BJ (cell line): ENCODE measurements around the gene TKT. TPM values are rescaled to one million over a fixed set of nuclear protein-coding genes. Genes with fewer than 3 reads are reported as not detected.
A peak's percentile ranks its signal among the peaks of the same experiment; 100 is the strongest.

Experiments used
- CTCF ChIA-PET: fragments of 350-600 bp; formaldehyde crosslinking; extraction: SDS; loops from one replicate; lab custom pipeline; 2021; ENCODE audit warnings: antibody characterized with exemption, inconsistent platforms; lab: Yijun Ruan, JAX
- POLR2A ChIA-PET: fragments of 300-600 bp; sonication (Branson Sonifier 250); formaldehyde crosslinking; extraction: SDS; loops from one replicate; lab custom pipeline; 2021; ENCODE audit warnings: antibody characterized with exemption; lab: Charles Lee
- DNase-seq: peaks from one replicate; pipeline ENCODE4 v3.0.0-alpha.2; 2011; ENCODE audit warnings: low read depth
- H3K27me3 ChIP-seq: 2 replicates; pipeline ENCODE4 v1.6.0; 2011; ENCODE audit warnings: low read length; ENCODE audit not compliant: control insufficient read depth, insufficient read depth
- H3K36me3 ChIP-seq: 2 replicates; pipeline ENCODE4 v1.5.1; 2011; ENCODE audit warnings: low read length; ENCODE audit not compliant: control insufficient read depth, insufficient read depth
- H3K4me3 ChIP-seq: 2 replicates; pipeline ENCODE4 v1.5.1; 2011; ENCODE audit warnings: low read depth, mild to moderate bottlenecking, control low read depth, low read length
- polyA plus RNA-seq: library from polyadenylated mRNA; depleted of rRNA; stranded (reverse); fragments of >200 nt; gene quantifications from 2 replicates; pipeline ENCODE4 v1.2.3, GENCODE V29; 2011
- TF ChIP-seq, protein P1 (sequence below): IDR thresholded peaks from 2 replicates; pipeline ENCODE4 v1.5.1; 2011; ENCODE audit warnings: low read depth, mild to moderate bottlenecking, control low read depth, inconsistent platforms, low read length, moderate library complexity; ENCODE audit not compliant: insufficient read depth

TKT gene
- polyA plus RNA-seq, 1 experiment, result 305 TPM

DNA sequence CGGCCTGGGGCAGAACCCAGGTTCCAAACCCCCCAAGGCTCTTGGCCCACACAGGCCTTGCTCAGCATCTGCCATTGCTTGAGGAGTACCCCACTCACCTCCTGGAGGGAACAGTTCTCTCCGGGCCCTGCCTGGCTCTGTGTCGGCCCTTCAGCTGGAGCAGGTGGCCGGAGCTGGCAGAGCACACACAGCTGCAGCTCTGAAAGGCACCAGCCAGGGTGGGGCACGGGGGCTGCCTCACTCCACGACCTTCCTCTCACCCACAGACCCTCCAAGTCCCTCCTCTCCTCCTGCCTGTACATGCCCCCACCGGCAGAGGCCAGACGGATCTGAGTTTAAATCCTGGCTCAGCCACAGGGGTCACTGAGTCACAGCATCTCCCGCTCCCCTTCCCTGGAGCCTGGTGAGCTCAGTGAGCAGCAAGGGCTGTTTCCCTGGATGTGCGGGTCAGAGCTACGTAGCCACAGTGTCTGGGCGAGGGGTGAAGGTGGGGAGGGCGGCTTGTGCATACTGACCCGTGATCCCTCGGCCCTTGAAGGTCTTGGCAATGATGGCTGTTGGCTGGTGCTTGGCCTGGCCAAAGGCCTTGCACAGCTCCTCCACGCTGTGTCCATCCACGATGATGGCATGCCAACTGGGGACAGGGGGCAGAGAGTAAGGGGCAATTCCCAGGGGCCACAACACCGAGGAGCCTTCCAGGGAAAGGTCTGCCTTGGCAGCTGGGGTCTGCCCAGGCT lies 23.0 kb downstream of the TKT start:
- Histone ChIP-seq H3K4me3 (no peak overlapping the region), H3K27me3 (no peaks in the 10 kb centered on the region), H3K36me3 (peaks cover 79% of the 10 kb centered on the region)
- CTCF ChIA-PET, result interaction anchor here (0.8 to 1.6 kb wide), 5 partner anchors 13 to 118 kb away, joined by 3 to 4 read pairs (median 3); no protein-coding TSS in a partner anchor
- TF ChIP-seq, protein P1, sequence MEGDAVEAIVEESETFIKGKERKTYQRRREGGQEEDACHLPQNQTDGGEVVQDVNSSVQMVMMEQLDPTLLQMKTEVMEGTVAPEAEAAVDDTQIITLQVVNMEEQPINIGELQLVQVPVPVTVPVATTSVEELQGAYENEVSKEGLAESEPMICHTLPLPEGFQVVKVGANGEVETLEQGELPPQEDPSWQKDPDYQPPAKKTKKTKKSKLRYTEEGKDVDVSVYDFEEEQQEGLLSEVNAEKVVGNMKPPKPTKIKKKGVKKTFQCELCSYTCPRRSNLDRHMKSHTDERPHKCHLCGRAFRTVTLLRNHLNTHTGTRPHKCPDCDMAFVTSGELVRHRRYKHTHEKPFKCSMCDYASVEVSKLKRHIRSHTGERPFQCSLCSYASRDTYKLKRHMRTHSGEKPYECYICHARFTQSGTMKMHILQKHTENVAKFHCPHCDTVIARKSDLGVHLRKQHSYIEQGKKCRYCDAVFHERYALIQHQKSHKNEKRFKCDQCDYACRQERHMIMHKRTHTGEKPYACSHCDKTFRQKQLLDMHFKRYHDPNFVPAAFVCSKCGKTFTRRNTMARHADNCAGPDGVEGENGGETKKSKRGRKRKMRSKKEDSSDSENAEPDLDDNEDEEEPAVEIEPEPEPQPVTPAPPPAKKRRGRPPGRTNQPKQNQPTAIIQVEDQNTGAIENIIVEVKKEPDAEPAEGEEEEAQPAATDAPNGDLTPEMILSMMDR, result no peak
- no peak for DNase-seq
- POLR2A ChIA-PET, result no interaction called here

DNA sequence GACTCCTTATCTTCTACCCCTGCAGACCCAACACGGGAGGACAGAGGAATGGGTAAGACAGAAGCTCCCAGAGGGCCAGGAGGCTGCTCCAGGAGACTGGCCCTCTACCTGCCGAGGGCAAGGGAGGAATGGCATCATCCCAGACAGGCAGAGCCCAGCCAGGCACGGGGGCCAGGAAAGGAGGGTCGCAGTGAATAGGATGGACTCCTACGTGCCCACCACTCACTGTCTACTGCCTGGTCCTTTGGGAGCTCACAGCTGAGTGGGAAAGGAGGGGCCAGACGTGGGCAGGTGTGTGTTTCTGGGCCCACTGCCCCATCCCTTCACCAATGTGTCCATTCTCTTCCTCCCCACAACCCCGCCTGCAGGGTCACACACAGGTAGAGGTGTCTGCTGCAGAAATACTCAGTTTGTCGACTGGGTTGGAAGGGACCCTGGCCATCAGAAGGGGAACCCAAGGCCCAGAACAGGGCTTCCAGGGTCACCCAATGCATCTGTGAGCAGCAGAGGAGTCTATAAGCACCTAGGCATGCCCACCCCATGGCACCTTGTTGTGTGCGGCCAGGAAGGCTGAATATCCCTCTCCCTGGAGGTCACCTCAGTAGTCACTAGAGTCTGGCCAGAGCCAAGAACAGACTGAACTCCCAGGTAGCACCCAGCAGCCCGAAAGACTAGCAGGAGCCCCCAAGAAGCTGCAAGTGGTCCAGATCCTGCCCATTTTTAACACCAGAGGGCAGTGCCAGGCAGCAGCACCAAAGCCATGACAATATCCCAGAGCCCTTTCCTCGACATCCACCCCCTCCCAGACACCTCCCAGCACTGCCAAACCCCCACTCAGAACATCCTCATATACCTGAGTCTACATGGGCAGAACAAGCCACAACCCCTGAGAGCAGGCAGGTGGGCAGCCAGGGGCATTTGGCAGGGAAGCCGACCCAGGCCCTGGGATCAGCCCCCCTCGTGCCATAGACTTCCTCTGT lies 24.0 kb downstream of the TKT start:
- TF ChIP-seq, protein P1, result peak; percentile 29
- Histone ChIP-seq H3K36me3 (peaks cover 87% of the 10 kb centered on the region), H3K27me3 (no peaks in the 10 kb centered on the region), H3K4me3 (no peak overlapping the region)
- DNase-seq, result no peak
- ChIA-PET POLR2A (no interaction called here), CTCF (interaction anchor here (0.8 to 1.8 kb wide), 4 partner anchors 10 to 122 kb away, joined by 3 to 5 read pairs (median 3); no protein-coding TSS in a partner anchor)

DNA sequence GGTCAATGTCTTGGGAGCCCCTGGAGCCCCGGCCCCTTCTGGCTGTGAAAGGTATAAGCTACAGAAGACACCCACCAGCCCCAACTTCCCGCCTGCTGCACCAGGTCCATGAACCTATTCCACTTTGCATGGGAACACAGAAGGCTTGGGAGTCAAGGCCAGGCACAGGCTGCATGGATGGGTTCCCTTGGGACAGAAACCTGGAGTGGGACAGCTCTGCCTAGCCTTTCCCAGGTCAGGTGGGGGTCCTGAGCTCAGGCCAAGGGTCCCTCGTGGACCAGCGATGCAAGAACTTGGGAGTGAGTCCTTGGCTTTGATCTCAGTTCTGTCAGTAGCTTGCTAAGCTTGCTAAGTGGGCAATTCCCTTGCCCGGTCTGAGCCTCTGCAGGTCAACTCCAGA lies 25.0 kb downstream of the TKT start:
- TF ChIP-seq, protein P1, result no peak
- ChIA-PET CTCF (interaction anchor here (0.9 to 1.8 kb wide), 4 partner anchors 8 to 121 kb away, joined by 3 to 5 read pairs (median 3); no protein-coding TSS in a partner anchor), POLR2A (no interaction called here)
- no peak for DNase-seq
- H3K27me3 ChIP-seq, result no peaks in the 10 kb centered on the region
- peaks cover 90% of the 10 kb centered on the region for H3K36me3 ChIP-seq
- no peak overlapping the region for H3K4me3 ChIP-seq

DNA sequence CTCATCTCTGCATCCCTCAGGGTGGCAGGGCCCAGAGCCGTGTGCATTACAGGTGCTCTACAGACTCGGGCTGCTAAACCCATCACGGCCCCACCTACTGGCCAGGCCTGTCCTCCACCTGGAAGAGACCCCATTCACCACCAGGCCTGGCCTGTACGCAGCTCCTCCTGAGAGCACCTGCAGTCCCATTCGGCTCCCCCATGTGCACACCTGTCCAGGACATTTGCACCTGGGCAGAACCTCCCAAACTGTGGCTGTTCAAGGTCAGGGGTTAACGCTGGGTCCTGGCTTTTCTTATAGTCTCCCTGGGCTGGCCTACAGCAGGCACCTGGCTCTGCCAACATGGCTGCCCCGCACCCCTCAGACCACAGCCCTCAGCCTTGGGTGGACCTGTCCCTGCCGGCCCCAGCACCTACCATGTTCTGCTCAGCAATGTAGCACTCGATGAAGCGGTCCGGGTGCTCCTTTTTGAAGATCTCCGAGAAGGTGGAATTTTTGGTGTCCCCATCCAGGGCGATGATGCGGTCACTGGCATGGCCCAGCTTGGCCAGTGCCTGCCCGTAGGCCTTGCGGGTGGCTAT lies 25.7 kb downstream of the TKT start:
- CTCF ChIA-PET, result interaction anchor here (0.9 to 1.8 kb wide), 2 partner anchors 7 to 9 kb away, joined by 3 to 5 read pairs; no protein-coding TSS in a partner anchor
- POLR2A ChIA-PET, result no interaction called here
- peaks cover 90% of the 10 kb centered on the region for H3K36me3 ChIP-seq
- TF ChIP-seq, protein P1, result no peak
- no peak for DNase-seq
- H3K4me3 ChIP-seq, result no peak overlapping the region
- H3K27me3 ChIP-seq, result no peaks in the 10 kb centered on the region

DNA sequence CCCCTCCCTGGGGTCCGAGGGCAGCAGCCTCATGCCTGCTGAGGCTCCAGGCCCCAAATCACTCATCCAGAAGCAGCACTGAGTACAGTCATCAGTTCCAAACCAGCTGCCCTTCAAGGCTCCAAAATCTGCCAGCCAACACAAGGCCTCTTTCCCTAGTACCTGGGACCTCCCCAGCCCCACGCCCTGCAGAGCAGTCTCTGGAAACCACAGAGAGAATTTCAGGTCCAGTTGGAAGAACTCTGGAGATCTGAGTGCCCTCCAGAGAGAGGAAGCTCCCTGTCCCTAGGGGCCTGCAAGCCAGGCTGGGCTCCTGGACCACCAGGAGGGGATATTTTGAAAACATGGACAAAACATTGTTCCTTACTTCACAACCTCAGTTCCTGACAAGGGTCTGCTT lies 26.2 kb downstream of the TKT start:
- Histone ChIP-seq H3K36me3 (peaks cover 90% of the 10 kb centered on the region), H3K27me3 (no peaks in the 10 kb centered on the region), H3K4me3 (no peak overlapping the region)
- no peak for DNase-seq
- POLR2A ChIA-PET, result no interaction called here
- CTCF ChIA-PET, result interaction anchor here (1.5 kb wide), 1 partner anchor 9 kb away, joined by 4 read pairs; no protein-coding TSS in a partner anchor
- TF ChIP-seq, protein P1, result no peak
